ENCODE data around the gene PDZRN3.

DNA sequence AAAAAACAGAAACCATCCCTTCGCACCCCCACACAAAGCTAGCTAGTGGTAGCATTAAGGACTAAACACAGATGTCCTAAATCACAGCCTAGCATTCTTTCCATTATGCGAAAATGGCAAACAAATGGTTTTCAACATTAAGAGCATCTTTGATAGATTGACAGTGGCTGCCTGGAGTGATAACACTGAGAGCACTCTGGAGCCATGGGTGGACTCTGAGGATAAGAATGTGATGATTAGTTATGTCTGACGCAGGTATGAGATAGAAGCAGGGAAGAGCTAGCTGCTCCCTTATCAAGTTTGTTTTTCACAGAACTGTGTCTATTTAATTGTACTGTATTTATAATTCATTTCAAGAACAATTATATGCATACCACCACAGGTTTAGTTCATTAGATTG is 142.9 kb downstream of the PDZRN3 start:
- TF ChIP-seq, protein P1, sequence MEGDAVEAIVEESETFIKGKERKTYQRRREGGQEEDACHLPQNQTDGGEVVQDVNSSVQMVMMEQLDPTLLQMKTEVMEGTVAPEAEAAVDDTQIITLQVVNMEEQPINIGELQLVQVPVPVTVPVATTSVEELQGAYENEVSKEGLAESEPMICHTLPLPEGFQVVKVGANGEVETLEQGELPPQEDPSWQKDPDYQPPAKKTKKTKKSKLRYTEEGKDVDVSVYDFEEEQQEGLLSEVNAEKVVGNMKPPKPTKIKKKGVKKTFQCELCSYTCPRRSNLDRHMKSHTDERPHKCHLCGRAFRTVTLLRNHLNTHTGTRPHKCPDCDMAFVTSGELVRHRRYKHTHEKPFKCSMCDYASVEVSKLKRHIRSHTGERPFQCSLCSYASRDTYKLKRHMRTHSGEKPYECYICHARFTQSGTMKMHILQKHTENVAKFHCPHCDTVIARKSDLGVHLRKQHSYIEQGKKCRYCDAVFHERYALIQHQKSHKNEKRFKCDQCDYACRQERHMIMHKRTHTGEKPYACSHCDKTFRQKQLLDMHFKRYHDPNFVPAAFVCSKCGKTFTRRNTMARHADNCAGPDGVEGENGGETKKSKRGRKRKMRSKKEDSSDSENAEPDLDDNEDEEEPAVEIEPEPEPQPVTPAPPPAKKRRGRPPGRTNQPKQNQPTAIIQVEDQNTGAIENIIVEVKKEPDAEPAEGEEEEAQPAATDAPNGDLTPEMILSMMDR (conservative IDR thresholded peaks at IDR 0.05; ENCODE audit: low read depth, low read length): no peak
- TF ChIP-seq EZH2 (IDR thresholded peaks at IDR 0.05; ENCODE audit: borderline replicate concordance, low read depth, low read length, poor library complexity, severe bottlenecking): no peak

Data from A673 (cell line).